Gastrocnemius medialis (tissue), 4 donors: Measurements from ENCODE around the gene ITPK1.

Experiments used
- CTCF ChIP-seq, 5 experiments: fragments of 450-650 bp in 3 of 5; fragments of 200-600 bp in 2 of 5; sonication (generic) in 2 of 5; IDR thresholded peaks in 4 of 5; conservative IDR thresholded peaks in 1 of 5; 1 replicate in 4 of 5; 2 replicates in 1 of 5; pipeline ENCODE4 v1.5.1; 2016 to 2019; ENCODE audit warnings: antibody characterized with exemption in 5 of 5, mild to moderate bottlenecking in 3 of 5, moderate library complexity in 3 of 5
- POLR2A ChIP-seq, 2 donors: fragments of 450-650 bp; IDR thresholded peaks; one replicate each; pipeline ENCODE4 v1.6.1; 2017; ENCODE audit warnings: antibody characterized with exemption in 2 of 2, mild to moderate bottlenecking in 2 of 2, moderate library complexity in 2 of 2

DNA sequence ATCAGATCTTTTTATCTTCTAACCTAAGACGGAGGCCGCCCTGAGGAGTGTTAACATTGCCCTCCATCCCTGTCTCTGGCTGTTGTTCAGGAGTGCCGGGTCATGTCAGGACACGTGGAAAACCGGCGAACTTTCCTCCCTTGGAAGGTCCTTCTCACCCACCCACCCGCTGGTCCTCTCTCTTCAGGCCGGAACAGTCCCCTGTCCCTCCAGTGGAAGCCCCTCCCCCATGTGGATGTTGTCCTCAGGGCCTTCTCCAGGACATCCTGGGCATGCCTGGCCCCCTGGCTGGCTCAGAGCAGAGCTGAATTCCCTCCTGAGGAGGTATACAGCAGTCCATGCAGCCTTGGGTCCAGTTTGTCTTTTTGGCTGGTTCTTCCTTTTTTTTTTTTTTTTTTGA is 20.3 kb upstream of the ITPK1 start:
- TF ChIP-seq CTCF (IDR thresholded peaks at IDR 0.05 in 4 of 5, conservative IDR thresholded peaks at IDR 0.05 in 1 of 5) (no peak), POLR2A (IDR thresholded peaks at IDR 0.05) (no peak)
